ENCODE data around the gene IQCE. TPM values are rescaled to one million over a fixed set of nuclear protein-coding genes. Genes with fewer than 3 reads are reported as not detected.

The IQCE gene
- total RNA-seq, 2 donors from 2014 or later = 11.6 to 17.7 TPM

DNA sequence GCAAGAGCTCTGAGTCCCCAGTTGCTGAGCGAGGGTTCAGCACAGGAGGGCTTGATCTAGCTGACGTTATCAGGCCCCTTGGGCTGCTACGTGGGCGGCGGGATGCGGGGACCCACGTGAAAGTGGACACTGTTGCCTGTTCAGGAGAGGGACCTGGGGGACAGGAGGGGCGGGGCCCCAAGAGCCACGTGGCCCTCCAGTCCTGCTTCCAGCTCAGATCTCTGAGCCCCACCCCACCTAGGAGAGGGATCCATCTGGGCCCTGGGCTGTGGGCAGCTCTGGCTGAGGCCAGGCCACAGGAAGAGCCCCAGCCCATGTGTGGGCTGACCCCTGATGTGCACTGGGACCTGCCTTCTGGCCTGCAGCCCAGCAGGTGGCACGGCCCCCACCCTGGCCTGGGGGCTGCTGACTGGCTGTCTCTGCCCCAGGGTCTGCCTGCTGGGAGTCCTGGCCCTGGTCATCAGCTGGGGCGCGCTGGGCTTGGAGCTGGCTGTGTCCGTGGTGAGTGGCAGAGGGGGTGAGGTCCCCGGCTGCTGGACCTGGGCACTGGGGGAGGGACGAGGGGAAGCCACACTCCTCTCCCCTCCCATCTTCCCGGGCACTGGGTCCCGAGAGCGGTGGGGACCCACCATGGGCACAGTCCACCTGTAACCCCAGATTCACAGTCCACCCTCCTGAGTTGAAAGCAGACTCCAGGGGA lies 90.5 kb downstream of the IQCE start:
- no peak overlapping the region for H3K27ac Mint-ChIP-seq
- H3K4me1 Mint-ChIP-seq (ENCODE audit: low read depth in 2 of 2) = peaks cover 10 to 12% of the 10 kb centered on the region in 2 donors
- H3K27me3 Mint-ChIP-seq = no peaks in the 10 kb centered on the region
- H3K4me3 Mint-ChIP-seq = no peak overlapping the region
- H3K9me3 Mint-ChIP-seq = no peaks in the 10 kb centered on the region
- no peaks in the 10 kb centered on the region for H3K36me3 Mint-ChIP-seq
- ATAC-seq (no peak), DNase-seq (ENCODE audit: low spot score) (no peak)

DNA sequence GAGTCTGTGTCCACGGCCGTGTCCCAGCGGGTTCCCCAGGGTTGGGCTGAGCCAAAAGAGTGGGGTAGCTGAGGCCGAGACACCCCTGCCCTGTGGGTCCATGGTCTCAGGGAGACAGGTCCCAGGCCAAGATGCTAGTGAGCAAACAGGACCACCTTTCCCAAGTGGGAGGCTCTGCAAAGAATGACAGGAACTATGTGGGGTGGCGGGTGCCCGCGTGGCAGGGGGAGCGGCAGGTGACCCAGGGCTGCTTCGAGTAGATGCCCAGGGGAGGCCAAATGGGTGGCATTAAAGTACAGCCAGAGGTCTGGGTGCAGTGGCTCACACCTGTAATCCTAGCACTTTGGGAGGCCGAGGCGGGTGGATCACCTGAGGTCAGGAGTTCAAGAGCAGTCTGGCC lies 91.2 kb downstream of the IQCE start:
- ATAC-seq (no peak), DNase-seq (ENCODE audit: low spot score) (no peak)
- H3K9me3 Mint-ChIP-seq = no peaks in the 10 kb centered on the region
- H3K4me3 Mint-ChIP-seq = no peak overlapping the region
- H3K36me3 Mint-ChIP-seq = no peaks in the 10 kb centered on the region
- H3K27ac Mint-ChIP-seq = no peak overlapping the region
- peaks cover 7 to 8% of the 10 kb centered on the region in 2 donors for H3K4me1 Mint-ChIP-seq (ENCODE audit: low read depth in 2 of 2)
- no peaks in the 10 kb centered on the region for H3K27me3 Mint-ChIP-seq

DNA sequence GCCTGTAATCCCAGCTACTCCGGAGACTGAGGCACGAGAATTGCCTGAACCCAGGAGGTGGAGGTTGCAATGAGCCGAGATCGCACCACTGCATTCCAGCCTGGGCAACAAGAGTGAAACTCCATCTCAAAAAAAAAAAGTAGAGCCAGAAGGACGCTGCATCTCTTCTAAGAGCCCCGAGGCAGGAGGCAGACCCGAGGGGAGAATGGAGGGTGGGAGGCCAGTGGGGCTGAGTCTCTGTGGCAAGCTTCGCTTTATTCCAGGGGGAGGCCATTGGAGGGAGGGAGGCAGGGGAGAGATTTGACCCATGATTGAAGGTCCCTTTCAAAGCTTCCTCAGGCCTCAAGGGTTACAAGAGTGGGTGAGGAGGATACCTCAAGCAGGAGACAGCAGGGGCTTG lies 91.7 kb downstream of the IQCE start:
- no peak for ATAC-seq
- Mint-ChIP-seq H3K27ac (no peak overlapping the region), H3K27me3 (no peaks in the 10 kb centered on the region)

DNA sequence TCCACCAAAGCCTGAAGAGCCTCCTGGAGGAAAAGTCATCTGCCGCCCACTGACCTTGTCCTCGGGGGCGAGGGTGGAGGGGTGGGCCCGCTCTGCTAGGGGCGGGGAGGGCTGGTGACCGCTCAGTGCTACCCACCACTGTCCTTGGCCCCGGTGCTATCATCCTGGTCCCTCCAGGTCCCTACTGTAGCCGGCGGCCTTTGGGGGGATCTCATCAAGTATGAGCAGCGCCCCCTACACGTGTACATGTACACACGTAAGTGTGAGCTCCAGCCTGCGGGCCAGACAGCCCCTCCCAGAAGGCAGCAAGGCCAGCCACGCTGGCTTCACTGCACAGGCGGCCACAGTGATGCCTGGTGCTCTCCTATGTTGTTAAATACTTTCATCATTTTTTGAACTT lies 92.6 kb downstream of the IQCE start:
- Mint-ChIP-seq H3K9me3 (no peaks in the 10 kb centered on the region), H3K4me1 (ENCODE audit: low read depth in 2 of 2) (no peaks in the 10 kb centered on the region), H3K27me3 (no peaks in the 10 kb centered on the region), H3K4me3 (no peak overlapping the region), H3K27ac (no peak overlapping the region), H3K36me3 (no peaks in the 10 kb centered on the region)
- ATAC-seq (peak in 1 of 2 donors; percentile 7), DNase-seq (ENCODE audit: low spot score) (no peak)

More for the DNA sequence above, 91.7 kb downstream of the IQCE start:
- Mint-ChIP-seq H3K4me3 (no peak overlapping the region), H3K36me3 (no peaks in the 10 kb centered on the region), H3K9me3 (no peaks in the 10 kb centered on the region), H3K4me1 (ENCODE audit: low read depth in 2 of 2) (peaks cover 2 to 3% of the 10 kb centered on the region in 2 donors)
- DNase-seq (ENCODE audit: low spot score) = no peak

DNA sequence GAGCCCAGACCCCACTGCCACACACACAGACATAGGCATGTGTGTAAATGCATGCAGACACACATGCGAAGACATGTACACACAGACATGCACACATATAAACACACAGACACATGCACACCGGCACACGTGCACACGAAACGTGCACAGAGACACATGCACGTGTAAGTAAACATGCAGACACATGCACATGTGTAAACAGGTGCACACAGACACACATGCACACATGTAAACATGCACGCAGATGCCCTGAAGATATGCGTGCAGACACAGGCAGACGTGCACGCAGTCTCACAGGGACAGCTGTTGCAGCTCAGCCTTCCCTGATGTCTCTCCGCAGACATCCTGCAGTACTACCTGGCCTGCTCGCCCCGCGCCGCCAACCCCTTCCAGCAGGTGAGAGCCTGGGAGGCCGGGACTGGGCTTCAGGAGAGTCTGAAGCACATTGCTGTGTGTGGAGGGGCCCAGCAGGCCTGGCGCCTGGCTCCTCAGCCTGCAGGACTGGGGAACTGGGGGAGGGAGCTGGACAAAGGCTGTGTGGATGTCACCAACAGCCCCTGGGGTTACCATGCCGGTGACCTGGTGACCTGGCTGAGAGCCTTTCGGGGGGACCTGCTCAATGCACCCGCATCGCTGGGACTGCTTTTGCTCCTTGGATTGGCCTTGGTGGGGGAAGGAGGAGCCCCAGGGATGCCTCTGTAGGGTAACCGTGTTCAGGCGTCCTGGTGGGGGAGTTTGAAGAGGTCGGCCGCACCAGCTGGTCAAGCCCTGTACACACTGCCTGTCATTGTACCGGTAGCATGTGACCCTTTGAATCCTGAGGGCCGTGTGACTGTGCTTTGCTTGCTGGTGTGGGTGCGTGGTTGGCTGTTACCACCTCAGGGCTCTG lies 93.3 kb downstream of the IQCE start:
- H3K27ac Mint-ChIP-seq = no peak overlapping the region
- no peaks in the 10 kb centered on the region for H3K27me3 Mint-ChIP-seq
- H3K4me1 Mint-ChIP-seq (ENCODE audit: low read depth in 2 of 2) = peaks cover 2 to 3% of the 10 kb centered on the region in 2 donors
- H3K4me3 Mint-ChIP-seq = no peak overlapping the region
- no peak for DNase-seq (ENCODE audit: low spot score)
- ATAC-seq = no peak
- no peaks in the 10 kb centered on the region for H3K9me3 Mint-ChIP-seq
- peaks cover 2% of the 10 kb centered on the region for H3K36me3 Mint-ChIP-seq

DNA sequence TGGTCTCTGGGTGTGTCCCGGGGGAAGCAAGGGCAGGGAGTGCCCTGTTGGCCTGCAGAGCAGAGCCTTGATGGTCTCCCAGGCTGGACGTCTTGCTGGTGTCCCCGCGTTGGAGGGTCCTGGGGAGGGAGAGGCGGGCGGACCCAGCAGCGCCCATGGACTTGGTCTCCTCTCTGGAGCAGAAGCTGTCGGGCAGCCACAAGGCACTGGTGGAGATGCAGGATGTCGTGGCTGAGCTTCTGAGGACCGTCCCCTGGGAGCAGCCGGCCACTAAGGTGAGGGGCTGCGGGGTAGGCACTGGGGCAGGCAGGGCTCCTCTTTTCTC lies 93.9 kb downstream of the IQCE start:
- H3K27ac Mint-ChIP-seq = no peak overlapping the region
- DNase-seq (ENCODE audit: low spot score) (no peak), ATAC-seq (no peak)
- H3K27me3 Mint-ChIP-seq = no peaks in the 10 kb centered on the region
- H3K4me1 Mint-ChIP-seq (ENCODE audit: low read depth in 2 of 2) = peaks cover 5 to 7% of the 10 kb centered on the region in 2 donors
- H3K4me3 Mint-ChIP-seq = no peak overlapping the region
- peaks cover 6% of the 10 kb centered on the region for H3K36me3 Mint-ChIP-seq
- H3K9me3 Mint-ChIP-seq = no peaks in the 10 kb centered on the region

DNA sequence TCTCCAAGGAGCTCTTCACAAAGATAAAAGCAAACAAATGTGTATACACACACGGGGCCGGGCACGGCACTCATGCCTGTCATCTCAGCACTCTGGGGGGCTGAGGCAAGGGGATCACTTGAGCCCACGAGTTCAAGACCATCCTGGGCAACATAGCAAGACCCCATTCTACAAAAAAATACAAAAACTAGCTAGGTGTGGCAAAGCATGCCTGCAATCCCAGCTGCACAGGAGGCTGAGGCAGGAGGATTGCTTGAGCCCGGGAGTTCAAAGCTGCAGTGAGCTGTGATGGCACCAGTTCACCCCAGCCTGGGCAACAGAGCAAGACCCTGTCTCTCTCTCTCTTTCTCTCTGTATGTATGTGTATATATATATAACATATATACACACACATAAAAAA lies 95.3 kb downstream of the IQCE start:
- Mint-ChIP-seq H3K4me3 (no peak overlapping the region), H3K27me3 (no peaks in the 10 kb centered on the region)

DNA sequence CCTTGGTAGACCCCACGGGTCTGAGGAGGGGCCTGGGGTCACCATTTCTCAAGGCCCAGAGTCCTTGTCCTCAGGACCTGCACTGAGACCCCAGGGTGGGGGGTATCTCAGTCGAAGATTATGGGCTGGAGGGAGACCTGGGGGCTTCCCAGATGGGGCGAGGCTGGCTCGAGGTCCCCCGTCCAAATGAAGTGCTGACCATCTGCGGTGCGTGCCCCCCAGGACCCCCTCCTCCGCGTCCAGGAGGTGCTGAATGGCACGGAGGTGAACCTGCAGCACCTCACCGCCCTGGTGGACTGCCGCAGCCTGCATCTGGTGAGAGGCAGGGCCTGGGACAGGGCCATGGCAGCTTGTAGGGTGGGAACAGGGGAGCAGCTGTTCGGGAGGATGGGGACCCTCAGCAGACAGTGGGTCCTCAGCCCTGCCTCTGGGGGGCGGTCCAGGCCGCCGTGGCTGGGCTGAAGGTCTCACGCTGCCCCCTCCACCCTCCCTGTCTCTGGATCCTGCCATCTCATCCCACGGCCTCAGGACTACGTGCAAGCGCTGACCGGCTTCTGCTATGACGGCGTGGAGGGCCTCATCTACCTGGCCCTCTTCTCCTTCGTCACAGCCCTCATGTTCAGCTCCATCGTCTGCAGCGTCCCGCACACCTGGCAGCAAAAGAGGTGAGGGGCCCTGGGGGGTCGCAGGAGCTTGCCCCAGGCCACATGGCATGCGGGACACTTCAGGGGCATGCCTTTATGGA lies 97.3 kb downstream of the IQCE start:
- Mint-ChIP-seq H3K4me3 (no peak overlapping the region), H3K36me3 (peaks cover 6% of the 10 kb centered on the region), H3K27ac (no peak overlapping the region), H3K4me1 (ENCODE audit: low read depth in 2 of 2) (peaks cover 5 to 7% of the 10 kb centered on the region in 2 donors), H3K9me3 (no peaks in the 10 kb centered on the region), H3K27me3 (no peaks in the 10 kb centered on the region)
- ATAC-seq (no peak), DNase-seq (ENCODE audit: low spot score) (no peak)

More for the DNA sequence above, 95.3 kb downstream of the IQCE start:
- DNase-seq (ENCODE audit: low spot score) = no peak
- Mint-ChIP-seq H3K27ac (no peak overlapping the region), H3K36me3 (peaks cover 6% of the 10 kb centered on the region), H3K9me3 (no peaks in the 10 kb centered on the region), H3K4me1 (ENCODE audit: low read depth in 2 of 2) (peaks cover 5 to 7% of the 10 kb centered on the region in 2 donors)
- no peak for ATAC-seq

DNA sequence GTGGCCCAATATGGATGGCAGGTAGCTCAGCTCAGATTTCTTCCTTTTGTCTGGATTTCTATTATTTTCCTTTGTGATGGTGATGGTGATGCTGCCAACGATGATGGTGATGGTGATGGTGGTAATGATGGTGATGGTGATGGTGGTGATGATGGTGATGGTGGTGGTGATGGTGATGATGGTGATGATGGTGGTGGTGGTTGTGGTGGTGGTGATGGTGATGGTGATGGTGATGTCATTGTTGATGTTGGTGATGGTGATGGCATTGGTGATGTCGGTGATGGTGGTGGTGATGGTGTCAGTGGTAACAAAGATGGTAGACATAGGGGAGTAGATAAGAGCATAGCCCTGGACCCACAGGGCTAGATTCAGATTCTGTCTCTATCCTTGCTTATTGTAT lies 98.4 kb downstream of the IQCE start:
- no peak overlapping the region for H3K27ac Mint-ChIP-seq

DNA sequence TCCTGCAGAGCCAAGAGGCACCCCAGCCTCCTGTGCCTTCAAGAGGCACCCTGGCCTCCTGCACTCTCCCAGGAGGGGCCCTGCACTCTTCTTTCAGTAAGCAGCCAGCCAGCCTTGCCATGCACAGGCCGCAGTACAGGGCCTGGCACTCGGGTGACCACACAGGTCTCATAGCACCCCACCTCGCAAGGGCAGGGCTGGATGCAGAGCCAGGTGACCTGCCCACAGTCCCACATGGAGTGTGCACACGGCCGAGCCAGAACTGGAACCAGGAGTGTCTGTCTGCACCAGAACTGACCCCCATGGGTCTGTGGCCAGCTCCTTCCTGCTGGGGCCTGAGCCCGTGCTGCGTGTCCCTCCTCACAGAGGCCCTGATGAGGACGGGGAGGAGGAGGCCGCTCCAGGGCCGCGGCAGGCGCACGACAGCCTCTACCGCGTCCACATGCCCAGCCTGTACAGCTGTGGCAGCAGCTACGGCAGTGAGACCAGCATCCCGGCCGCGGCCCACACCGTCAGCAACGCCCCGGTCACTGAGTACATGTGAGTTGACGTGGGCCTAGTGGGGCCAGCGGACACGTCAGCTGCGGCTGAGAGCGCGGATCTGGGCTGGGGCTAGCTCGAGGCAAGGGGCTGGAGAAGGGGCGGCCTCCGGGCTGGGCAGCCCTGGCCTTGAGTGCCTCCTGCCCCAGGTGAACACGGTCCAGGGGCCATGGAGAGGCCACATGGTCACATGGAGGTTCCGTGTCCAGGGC lies 99.3 kb downstream of the IQCE start:
- H3K4me1 Mint-ChIP-seq (ENCODE audit: low read depth in 2 of 2) = peaks cover 5 to 7% of the 10 kb centered on the region in 2 donors
- H3K27me3 Mint-ChIP-seq = no peaks in the 10 kb centered on the region
- ATAC-seq (no peak), DNase-seq (ENCODE audit: low spot score) (no peak)
- no peak overlapping the region for H3K4me3 Mint-ChIP-seq
- no peaks in the 10 kb centered on the region for H3K9me3 Mint-ChIP-seq
- H3K27ac Mint-ChIP-seq = no peak overlapping the region
- H3K36me3 Mint-ChIP-seq = peaks cover 6% of the 10 kb centered on the region

More for the DNA sequence above, 98.4 kb downstream of the IQCE start:
- Mint-ChIP-seq H3K36me3 (peaks cover 6% of the 10 kb centered on the region), H3K4me3 (no peak overlapping the region), H3K4me1 (ENCODE audit: low read depth in 2 of 2) (peaks cover 5 to 7% of the 10 kb centered on the region in 2 donors), H3K27me3 (no peaks in the 10 kb centered on the region), H3K9me3 (no peaks in the 10 kb centered on the region)
- no peak for ATAC-seq
- no peak for DNase-seq (ENCODE audit: low spot score)

DNA sequence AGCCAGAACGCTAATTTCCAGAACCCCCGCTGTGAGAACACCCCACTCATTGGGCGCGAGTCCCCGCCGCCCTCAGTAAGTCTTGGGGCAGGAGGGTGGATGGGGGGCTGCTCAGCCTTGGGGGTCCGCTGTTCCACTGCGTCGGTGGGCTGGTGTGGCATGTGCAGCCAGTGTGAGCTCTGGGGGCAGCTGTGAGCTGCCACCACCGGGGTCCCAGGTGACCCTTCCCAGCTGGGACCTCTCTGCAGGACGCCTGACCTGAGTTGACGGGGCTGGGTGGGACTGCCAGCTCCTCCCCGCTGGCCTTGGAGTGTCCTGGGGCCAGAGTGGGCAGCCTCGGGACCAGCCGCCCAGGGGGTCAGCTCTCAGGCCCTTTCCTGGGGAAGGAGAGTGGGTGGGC lies 100.2 kb downstream of the IQCE start:
- H3K4me3 Mint-ChIP-seq = no peak overlapping the region
- no peaks in the 10 kb centered on the region for H3K9me3 Mint-ChIP-seq
- H3K27ac Mint-ChIP-seq = no peak overlapping the region
- H3K27me3 Mint-ChIP-seq = no peaks in the 10 kb centered on the region
- no peak for ATAC-seq
- peaks cover 6% of the 10 kb centered on the region for H3K36me3 Mint-ChIP-seq
- no peak for DNase-seq (ENCODE audit: low spot score)
- H3K4me1 Mint-ChIP-seq (ENCODE audit: low read depth in 2 of 2) = peaks cover 5 to 7% of the 10 kb centered on the region in 2 donors

DNA sequence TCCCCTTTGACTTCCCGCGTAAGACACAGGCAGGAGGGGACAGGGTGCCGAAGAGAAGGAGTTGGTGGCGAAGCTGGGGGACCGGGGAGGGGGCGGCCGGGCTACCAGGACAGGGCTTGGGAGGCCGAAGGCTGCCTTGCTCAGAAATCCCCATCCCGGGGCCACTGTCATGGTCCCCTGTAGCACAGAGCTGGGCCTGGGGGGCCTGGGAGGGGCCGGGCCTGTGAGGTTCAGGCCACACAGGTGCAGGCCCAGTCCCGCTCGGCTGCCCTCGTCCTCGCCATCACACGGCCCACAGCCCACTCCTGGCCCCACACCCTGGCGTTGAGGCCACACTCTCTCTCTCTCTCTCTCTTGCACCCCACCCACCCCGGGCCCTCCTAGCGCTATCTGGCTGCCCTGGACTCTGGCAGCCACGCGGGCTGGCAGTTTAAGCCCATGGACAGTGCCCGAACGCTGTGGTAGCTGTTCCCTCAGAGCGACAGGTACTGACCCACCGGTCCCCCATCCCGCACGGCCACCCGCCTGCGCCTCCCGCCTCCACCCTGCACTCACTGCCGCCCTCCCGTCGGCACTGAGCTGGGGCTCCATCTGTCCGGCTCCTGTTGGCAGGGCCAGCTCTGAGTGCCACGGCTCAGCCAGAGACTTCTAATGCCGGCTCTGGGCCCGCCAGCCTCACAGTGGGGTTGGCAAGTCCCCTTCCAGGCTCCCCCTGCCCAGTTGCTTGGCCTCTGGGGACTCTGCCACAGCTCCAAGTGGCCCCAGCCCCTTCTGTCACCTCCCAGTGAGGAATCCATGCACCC lies 101.0 kb downstream of the IQCE start:
- no peak overlapping the region for H3K4me3 Mint-ChIP-seq
- H3K27me3 Mint-ChIP-seq = no peaks in the 10 kb centered on the region
- ATAC-seq (no peak), DNase-seq (ENCODE audit: low spot score) (no peak)
- H3K27ac Mint-ChIP-seq = no peak overlapping the region
- H3K36me3 Mint-ChIP-seq = peaks cover 6% of the 10 kb centered on the region
- H3K4me1 Mint-ChIP-seq (ENCODE audit: low read depth in 2 of 2) = peaks cover 5 to 7% of the 10 kb centered on the region in 2 donors
- no peaks in the 10 kb centered on the region for H3K9me3 Mint-ChIP-seq
